GM10266 (cell line): ENCODE measurements around the gene C11orf65.
"Not testable (repeated sequence)": the region's sequence is repeated elsewhere in the genome, so short reads cannot be mapped to it uniquely, and the experiment has no call there.

ENCODE experiments used
- DNase-seq: peaks from one replicate; pipeline ENCODE4 v3.0.0; 2012; ENCODE audit errors: extremely low spot score
- TF ChIP-seq, protein P1 (sequence below): IDR thresholded peaks from 2 replicates; pipeline ENCODE4 v1.5.1; 2012; ENCODE audit warnings: mild to moderate bottlenecking, low read depth; ENCODE audit not compliant: control insufficient read depth, insufficient read depth; ENCODE audit errors: missing control alignments

Gene C11orf65

GRCh38 chr11:108472681-108473080, 5.4 kb upstream of the C11orf65 start:
- TF ChIP-seq, protein P1, sequence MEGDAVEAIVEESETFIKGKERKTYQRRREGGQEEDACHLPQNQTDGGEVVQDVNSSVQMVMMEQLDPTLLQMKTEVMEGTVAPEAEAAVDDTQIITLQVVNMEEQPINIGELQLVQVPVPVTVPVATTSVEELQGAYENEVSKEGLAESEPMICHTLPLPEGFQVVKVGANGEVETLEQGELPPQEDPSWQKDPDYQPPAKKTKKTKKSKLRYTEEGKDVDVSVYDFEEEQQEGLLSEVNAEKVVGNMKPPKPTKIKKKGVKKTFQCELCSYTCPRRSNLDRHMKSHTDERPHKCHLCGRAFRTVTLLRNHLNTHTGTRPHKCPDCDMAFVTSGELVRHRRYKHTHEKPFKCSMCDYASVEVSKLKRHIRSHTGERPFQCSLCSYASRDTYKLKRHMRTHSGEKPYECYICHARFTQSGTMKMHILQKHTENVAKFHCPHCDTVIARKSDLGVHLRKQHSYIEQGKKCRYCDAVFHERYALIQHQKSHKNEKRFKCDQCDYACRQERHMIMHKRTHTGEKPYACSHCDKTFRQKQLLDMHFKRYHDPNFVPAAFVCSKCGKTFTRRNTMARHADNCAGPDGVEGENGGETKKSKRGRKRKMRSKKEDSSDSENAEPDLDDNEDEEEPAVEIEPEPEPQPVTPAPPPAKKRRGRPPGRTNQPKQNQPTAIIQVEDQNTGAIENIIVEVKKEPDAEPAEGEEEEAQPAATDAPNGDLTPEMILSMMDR: no peak
- DNase-seq: no peak

- no peak for DNase-seq
- TF ChIP-seq, protein P1: no peak
These were observed 1.1 kb upstream of the C11orf65 start for GRCh38 chr11:108468478-108468864.

DNA sequence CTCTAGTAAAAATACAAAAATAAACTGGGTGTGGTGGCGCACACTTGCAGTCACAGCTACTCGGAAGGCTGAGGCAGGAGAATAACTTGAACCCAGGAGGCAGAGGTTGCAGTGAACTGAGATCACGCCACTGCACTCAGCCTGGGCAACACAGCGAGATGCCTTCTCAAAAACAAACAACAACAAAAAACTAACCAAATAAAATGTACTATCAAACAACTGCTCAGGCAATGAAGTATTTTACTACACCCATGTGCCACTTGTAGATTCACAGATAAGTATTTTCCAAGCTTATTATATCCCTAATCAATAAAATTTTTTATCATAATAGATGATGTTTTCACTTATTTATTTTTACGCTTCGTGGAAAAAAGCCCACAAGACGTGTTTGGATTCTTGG, 924 bp downstream of the C11orf65 start:
- TF ChIP-seq, protein P1: no peak
- DNase-seq: no peak

- TF ChIP-seq, protein P1: no peak
- no peak for DNase-seq
These were observed 14.0 kb downstream of the C11orf65 start for GRCh38 chr11:108453207-108453835.

- not testable (repeated sequence) for DNase-seq
These were observed 25.9 kb downstream of the C11orf65 start for GRCh38 chr11:108441445-108441844.

DNA sequence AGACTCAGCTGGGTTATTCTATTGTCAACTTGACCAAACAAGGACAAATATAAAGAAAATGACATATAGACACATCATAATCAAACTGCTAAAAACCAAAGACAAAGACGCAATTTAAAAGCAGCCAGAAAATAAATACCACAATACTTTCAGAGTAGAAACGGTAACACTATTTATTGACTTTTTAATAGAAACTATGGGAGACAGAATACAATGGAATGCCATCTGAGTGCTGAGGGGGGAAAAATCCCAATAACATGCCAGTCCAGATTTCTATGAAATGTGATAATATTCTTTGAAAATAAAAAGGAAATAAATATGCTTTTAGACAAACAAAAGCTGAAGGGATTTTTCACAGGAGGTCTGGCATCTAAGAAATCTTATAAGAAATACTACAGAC, 30.7 kb downstream of the C11orf65 start:
- no peak for DNase-seq
- TF ChIP-seq, protein P1: no peak

DNA sequence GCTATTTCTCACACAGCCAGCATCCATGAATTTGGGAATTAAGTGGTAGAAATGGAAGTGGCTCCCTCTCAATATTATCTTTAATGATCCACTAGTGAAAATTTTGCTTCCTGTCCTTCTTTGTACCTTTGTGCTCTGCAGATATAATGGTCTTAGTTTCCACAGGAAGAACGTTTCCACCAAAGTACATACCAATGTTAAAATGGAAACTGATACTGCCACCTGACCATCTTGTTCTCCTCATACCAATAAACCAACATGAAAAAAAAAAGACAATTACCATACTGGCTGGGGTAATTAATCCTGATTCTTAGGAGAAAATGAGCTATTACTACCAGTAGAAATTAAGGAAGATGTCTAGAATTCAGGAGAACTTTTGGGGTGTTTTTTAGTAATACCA, 32.3 kb downstream of the C11orf65 start:
- TF ChIP-seq, protein P1: no peak
- DNase-seq: no peak

GRCh38 chr11:108432783-108433182, 34.5 kb downstream of the C11orf65 start:
- DNase-seq: no peak
- TF ChIP-seq, protein P1: no peak
